NCI-H1417 treated with DMSO at 0.1 percent for 48 hours (cell line): ENCODE measurements around the gene GAB4.
"Not testable (repeated sequence)": the region's sequence is repeated elsewhere in the genome, so short reads cannot be mapped to it uniquely, and the experiment has no call there.

Source experiments
- DNase-seq: peaks from one replicate; lab custom pipeline; 2025; lab: John Stamatoyannopoulos, UW

Gene GAB4

DNA sequence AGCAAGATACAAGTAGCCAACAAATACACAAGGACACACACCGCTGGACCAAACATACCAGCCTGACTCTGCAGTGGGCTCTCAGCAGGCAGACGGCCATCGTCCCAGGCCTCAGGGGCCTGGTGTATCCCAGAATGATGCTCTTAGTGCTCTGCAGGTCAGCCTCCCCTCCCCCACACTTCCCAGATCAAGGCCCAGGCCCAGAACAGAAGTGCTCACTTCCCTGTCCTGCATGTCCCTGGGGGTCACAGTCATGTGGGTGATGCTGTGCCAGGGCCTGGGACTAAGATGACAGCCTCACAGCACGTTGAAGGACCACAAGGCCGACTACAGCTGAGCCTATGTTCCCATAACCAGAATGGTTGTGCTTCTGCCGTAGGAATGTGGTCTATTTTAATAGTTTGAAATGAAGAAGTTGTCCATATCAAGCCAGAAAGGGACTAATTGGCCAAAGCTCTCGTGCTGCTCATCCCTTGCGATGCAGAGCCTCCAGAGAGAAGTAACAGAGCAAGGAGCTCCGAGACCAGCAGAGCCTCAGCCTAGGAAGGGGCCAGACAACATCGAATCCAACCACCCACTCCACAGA is 48.6 kb downstream of the GAB4 start:
- DNase-seq = no peak

DNA sequence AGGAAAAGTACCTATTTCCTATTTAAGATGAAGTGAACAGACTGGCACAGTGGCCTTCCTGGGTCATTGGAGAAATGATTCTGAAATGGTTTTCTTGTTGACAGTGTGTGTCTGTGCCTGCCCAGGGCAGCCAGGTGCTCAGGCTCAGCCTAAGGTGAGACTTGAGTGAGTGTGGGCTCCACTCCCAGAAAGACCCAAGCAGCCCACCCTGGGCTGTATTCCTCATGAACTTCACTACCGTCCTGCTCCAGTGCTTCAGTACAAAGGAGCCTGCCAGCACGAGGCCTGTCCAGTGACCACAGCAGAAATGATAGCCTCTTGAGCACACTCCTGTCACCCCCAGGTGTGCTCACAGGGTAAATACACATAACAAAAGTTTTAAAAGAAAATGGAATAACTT is 49.5 kb downstream of the GAB4 start:
- DNase-seq = no peak

DNA sequence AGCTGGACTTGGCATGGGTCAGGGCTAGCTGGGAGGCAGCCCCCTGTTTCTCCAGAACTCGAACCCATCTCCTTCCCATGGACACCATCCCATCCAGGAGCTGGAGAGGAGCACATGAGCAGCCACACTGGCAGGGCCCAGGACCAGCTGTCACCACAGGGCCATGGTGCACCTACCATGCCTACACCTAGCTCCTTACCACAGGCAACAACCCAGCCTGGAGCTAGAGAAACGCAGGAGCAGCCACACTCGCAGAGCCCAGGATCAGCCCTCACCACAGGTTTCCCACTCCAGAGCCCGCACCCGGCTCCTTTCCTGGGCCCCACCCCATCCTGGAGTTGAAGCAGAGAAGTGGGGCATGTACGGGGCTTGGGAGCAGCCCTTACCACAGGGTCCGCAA is 50.2 kb downstream of the GAB4 start:
- DNase-seq = no peak

DNA sequence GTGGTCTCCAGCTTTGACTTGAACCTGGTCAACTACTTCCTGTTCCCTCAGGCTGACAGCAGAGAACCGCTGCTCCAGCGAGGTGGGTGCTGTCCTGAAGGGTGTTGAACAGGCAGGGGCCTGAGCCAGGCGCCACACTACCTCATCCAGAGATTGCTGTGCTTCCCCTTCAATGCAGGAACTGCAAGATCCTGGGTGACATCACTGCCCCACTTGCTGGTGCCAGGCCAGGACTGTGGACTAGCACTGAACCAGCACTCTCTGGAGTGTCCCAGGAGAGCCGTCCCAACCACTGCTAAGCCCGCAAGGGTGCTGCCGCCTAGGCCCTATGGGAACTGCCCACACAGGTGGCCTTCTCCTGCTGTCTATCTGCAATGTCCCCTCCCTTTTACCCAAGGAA is 51.7 kb downstream of the GAB4 start:
- no peak for DNase-seq

DNA sequence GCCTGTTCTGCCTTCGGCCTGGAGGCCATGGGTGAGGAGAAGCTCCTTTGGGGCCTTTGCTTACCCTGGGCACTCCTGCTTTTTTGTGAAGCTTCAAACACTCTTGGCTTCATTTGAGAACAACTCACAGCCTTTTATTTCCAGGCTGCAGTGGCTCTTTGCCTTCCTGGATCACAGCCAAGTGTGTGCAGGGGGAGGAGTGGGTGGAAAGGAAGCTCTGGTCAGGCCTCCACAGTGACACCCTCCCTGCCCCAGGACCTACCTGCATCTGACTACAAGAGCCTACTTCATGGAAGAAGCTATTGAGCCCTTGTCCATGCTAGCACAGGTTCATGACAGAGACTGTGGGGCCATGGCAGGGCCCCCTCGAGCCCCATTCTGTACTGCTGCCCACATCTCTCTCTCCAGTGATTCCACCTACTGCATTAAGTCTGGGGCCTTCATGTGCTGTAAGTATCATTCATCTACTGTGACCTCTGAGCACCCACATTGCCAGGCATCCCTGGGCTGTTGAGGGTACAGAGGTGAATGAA is 52.3 kb downstream of the GAB4 start:
- no peak for DNase-seq

DNA sequence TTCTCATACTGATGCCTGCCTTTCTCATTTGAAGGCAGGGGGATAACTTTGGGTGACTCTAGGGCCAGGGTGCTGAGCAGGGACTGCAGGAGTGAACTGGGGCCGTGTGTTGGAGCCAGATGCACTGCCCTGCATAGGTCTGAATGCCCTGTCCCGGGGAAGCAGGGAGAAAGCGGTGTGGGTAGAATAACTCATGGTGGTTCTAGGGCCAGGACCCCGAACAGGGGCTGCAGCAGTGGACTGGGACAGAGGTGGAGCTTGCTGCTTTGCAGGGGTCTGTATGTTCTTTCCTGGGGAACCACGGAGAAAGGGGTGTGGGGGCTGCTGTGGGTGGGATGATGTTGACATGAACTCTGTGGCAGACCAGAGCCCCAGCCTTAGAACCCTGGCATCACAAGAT is 52.9 kb downstream of the GAB4 start:
- no peak for DNase-seq

DNA sequence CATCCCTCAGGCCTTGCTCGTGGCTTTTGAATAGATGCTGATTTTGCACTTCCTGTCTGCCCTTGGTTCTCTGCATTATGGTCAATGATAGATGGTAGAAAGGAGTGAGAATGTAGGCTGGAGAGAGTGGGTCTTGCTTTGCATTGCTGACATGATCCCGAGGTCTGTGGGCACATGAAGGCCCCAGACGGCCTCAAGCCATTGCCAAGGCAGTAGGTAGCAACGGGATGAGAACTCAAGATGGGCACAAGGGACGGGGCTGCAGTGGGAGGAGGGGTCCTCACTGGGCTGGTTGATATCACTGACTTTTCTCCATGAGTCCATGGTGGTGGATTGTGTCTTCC is 54.0 kb downstream of the GAB4 start:
- no peak for DNase-seq

DNA sequence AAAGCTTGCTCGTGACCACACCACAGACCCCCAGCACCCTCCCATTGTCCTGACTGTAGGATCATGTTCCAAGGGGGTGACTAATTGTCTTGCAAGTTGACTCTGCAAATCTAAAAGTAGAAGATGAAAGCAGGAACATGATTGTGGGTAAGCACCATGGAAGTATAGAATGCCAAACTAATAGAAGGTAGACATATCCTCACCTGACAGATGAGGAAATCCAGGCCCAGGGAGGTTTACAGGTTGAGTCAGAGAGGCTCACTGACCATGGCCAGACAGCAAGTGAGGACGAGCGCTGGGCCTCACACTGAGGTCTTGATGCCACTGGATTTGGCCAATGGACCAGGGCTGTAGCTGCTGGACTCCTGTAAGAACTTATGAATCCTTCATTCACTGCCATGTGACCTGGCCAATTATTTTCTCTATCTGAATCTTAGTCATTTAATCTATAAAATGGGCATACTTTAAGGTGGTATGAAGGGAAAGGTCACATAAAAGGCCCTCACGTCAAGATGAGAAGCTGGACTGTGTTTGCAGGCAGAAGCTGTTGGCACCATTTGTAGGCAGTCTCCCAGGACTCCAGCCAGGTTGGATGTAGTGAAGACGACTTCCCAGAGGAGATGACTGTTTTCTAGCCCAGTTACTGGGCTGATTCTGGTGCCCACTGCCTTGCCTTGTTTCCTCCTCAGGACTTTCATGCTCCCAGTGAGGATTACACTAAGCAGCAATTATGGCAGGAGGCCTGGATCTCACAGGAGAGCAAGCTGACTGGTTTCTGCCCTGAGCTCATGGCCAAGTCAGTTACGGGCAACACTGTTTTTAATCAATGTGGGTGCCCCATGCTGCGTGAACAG is 54.6 kb downstream of the GAB4 start:
- DNase-seq = no peak

DNA sequence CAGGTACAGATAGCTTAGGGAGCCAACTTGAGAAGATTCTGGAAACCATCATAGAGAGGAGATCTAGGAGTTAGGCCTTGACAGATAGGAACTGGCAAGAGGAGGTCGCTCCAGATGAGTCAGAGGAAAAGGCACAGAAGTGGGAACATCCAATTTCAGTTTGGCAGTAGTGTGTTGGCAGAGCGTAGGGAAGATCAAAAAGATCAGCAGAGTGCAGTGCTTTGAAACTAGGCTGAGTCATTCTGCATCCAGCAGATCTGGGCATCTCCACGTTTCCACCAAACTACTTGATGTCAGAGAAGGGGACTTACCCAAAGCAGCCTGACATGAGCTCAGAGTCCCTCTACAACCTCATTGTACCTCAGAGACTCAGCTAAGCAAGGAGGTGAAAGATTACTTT is 58.5 kb downstream of the GAB4 start:
- no peak for DNase-seq

DNA sequence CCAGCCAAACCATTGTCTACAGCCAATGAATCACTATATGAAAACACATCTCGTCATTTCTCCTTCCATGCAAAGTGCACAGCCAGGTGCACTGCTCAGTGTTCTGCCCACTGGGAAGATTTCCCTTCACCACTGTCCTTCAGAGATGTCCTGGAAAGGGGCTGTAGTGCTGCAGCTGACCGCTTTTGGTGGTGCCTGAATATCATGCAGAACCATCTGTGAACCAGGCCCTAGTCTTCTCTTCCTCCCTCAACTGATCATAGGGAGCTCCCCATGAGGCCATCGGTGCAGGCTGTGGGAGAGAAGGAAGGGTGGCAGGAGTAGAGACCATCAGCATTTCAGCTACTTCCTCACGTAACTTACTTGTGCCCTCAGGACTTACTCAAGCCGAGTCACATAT is 70.2 kb downstream of the GAB4 start:
- no peak for DNase-seq

DNA sequence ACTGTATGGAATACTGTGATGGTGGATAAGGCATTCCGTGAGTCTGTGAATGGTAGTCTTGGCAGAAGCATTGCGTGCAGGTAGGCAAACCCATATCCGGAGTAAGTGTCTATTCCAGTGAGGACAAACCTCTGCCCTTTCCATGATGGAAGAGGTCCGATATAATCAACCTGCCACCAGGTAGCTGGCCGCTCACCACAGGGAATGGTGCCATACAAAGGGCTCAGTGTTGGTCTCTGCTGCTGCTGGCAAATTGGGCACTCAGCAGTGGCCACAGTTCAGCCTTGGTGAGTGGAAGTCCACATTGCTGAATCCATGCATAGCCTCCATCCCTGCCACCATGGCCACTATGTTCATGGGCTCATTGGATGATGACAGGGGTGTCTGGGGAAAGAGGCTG is 70.8 kb downstream of the GAB4 start:
- not testable (repeated sequence) for DNase-seq

DNA sequence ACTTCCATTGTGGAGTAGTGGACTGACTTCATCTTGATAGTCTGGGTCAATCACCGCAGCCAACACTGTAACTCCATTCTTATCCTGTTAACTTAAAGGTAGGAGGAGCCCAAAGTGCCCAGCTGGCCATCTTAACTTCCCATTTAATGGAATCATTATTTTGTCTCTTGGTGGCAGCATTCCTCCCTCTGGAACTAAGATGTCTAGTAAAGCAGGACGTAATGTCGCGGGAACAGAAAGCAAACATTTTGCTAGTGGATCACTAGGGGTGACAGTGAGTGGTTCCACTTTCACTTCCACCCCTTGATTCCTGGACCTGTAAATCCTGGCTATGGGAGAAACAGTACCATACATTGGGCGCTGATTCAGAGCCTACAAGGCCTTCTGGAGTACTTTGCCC is 71.4 kb downstream of the GAB4 start:
- no peak for DNase-seq

DNA sequence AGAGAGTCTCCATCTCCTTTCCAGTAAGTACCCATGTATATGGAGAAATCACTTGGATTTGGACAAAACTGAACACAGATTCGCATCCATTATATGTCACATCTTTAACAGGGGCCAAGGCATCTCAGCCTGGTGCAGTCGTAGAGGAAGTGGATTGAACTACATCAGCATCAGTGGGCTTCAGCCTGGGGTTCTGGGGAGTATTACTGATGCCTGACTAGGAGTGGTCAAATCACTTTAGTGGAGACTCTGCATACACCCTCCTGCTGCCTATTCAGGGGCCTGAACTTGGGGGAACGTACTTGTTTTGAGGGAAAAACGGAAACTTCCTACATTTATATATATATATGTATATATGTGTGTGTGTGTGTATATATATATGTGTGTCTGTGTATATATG is 72.8 kb downstream of the GAB4 start:
- DNase-seq = no peak

DNA sequence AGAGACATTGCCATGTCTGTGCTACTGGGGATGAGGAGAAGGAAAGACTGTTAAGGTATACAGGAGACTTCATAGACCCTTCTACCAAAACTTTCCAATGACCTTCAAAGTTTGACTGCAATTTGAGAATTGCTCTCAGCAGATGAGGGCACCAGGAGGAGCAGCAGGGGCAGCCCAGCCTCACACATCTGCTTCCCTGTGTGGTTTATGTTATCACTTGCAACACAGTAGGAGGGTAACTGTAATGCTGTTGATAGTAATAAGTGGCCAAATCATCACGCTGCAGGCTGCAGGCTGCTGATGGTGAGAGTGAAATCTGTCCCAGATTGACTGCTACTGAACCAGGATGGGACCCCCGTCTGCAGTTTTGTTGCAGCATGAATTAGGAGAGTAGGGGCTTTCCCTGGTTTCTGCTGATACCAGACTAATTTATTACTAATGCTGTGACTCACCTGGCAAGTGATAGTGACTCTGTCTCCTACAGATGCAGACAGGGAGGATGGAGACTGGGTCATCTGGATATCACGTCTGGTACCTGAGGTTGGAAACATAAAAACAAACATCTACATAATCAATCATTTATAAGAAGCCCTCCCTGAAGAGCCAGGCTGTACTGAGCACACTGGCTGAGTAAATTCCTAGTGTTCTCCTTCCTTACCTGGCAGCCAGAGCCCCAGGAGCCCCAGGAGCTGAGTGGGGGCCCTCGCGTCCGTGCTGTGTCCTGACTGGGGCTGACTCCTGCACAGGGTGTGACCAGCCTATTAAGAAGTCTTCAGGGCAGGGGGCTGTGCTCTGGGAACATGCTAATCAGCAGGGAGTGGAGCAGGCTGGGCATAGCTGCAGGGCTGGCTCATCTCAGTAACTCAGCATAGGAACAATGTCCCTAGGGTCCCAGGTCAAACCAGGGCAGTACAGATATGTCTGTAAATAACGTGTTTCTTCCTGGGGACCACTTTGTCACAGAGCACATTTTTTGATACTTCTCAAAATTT is 74.4 kb downstream of the GAB4 start:
- DNase-seq = no peak

DNA sequence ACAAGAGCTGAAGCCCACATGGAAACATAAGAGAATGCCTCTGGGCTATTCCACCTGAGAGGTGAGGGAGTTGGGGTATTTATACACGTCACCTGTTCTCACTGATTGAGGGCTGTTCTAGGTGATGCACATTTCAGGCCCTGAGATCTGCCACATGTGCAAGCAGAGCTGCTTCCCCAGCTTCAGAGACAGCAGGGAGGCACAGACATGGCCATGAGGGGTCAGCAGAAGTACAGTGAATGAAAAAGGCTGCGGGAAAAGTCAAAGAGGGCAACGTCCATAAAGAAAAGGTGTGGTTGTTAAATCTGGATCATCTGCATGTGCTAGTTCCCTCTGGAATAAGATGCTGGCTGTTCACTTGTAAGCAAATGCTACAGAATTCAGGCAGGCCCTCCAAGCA is 75.4 kb downstream of the GAB4 start:
- no peak for DNase-seq

DNA sequence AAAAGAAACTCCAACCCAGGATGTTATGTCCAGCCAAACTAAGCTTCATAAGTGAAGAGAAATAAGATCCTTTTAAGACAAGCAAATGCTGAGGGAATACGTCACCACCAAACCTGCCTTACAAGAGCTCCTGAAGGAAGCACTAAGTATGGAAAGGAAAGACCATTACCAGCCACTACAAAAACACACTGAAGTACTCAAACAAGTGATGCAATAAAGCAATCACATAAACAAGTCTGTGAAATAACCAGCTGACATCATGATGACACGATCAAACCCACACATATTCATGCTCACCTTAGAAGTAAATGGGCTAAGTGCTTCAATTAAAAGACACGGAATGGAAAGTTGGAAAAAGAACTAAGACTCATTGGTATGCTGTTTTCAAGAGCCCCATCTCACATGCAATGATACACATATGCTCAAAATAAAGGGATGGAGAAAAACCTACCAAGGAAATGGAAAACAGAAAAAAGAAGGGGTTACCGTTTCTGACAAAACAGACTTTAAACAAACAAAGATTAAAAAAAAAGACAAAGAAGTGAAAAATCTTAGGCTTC is 82.5 kb downstream of the GAB4 start:
- no peak for DNase-seq

DNA sequence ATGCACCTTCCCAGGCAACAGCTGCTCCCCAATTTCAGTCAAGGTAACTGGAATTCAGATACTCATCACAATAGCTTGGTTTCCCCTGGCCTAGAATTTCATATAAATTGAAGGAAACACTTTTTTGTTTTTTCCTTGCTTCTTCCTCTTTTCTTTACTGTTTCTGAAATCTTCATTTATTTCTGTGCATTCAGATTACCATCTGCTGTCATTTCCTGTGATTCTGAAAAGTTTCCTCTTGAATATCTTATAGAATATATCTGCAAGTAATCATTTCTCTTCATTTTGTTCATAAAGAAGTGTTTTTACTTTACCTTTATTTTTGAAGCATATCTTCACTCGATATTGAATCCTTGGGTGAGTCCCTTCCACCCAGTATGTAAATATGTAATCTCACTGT is 85.3 kb downstream of the GAB4 start:
- no peak for DNase-seq

DNA sequence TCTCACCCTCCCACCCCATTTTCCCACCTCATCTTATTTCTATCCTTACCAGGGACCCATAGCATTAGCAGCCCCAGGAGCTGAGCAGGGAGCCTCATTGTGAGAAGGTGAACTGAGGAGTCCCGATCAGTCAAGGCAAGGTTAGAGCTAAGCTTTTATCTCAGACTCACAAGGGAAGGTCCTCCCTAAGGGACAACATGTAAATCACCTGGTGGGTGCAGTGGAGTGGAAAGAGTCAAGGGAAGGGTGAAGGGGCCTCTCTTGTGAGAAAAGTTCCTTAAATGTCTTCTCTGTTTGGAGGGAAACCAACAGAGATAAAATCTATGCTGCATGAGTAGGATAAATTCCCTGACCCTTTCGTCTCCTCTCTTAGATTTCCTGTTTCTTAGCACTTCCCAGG is 85.9 kb downstream of the GAB4 start:
- DNase-seq = no peak

DNA sequence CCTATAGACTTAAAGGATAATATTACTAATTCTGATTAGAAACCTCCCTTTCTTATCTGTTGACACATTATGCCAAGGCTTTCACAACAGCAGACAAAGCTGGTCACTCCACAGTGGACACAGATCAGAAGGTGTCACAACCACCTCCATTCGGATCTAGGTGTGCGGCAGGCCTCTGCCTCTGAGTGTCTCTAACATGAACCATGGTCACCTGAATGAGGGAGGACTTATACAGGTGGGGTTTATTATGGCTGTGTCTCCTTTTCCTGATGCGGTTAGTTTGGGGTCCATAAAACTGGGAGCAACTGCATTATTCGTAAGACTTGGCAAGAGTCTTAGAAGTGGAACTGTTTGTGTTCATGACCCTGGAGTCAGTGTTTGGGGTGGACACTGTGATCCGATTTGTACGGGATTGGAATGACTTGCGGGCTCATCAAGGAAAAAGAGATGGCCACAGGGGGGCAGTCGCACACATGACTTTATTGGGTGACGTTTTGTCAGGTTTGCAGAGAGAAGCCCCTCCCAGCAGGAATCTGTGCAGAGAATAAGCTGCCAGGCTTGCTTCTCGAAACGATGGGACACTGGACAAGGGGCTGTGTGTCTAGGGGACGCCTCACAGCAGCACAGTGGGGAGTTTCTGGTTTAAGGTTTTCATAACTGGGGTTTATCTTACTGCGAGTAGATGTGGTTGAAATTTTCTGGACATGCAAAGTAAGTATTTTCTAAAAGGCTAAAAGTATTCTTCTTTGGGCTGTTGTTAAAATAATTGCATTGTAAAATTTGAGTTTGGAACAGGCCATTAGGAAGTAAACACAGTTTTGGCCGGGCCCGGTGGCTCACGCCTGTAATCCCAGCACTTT is 90.6 kb downstream of the GAB4 start:
- DNase-seq = no peak

DNA sequence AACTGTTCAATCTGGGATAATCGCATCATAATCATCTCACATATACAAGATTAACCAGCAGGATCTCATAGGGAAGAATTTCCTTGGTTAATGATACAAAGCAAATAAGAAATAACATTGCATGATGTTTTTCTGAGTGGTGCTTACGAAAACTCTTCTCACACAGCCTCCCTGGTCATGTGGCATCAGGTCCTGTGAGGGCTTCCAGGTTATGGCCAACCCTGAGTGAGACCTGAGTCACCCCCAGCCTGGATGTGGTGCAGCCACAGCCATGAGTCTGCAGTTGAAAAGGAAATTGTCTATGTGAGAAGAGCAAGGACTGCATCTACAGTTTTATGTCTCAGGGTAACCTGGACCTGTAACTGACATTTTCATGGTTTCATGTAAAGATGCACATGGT is 92.3 kb downstream of the GAB4 start:
- DNase-seq = no peak

DNA sequence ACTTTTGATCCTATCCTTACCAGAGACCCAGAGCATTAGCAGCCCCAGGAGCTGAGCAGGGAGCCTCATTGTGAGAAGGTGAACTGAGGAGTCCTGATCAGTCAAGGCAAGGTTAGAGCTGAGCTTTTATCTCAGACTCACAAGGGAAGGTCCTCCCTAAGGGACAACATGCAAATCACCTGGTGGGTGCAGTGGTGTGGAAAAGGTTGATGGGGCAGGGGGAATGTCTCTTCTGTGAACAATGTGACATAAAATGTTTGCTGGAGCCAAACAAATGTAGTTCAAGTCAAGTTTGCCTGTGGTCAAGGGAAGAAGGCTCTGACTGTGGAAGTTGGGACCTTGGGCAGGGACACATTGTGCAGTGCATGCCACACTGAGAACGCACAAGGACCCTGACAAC is 93.1 kb downstream of the GAB4 start:
- not testable (repeated sequence) for DNase-seq
